Fibroblast of skin of right biceps (primary cell): Measurements from ENCODE around the gene SSX2IP.
"Not testable (repeated sequence)": the region's sequence is repeated elsewhere in the genome, so short reads cannot be mapped to it uniquely, and the experiment has no call there.

Experiments
- DNase-seq: peaks from one replicate; pipeline ENCODE4 v3.0.0-alpha.2; 2013

Gene SSX2IP

GRCh38 chr1:84613887-84614286, 76.4 kb downstream of the SSX2IP start:
- DNase-seq, result no peak

DNA sequence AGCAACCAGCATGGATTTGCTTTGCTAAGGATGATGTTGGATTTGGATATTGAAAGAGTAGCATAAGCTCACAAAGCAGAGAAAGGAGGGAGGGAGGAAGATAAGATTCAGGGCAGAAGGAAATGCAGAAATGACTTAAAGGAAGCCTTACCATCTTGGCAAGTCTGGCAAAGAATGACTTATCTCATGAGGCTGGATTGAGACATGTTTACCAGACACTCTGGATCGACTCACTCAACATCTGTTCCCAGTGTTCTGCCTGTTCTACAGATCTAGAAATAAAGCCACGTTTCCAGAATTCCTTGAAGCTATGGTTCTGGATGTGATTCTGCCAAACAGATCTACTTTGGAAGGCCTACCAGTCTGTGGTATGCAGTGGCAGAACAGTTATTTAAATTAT, 77.2 kb downstream of the SSX2IP start:
- no peak for DNase-seq

DNA sequence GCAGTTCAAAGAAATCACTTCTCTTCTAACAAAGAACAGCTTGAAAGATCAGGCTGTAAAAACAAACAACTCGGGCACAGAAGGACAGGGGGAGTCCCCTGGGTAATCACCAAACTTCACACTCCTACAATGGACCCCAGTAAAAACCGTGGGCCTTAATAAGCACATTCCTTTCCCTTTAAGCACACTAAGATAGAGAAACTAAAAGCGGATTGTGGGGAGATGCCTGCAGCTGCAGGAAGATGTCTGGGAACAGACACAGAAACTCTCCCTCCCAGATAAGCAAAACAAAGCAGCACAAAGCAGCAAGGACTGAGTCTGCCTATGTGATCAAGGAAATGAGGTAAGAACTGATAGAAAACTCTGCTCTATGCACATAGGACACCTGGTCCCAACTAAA, 78.5 kb downstream of the SSX2IP start:
- DNase-seq, result peak; percentile 38

- no peak for DNase-seq
Observed at GRCh38 chr1:84611091-84611490, 79.2 kb downstream of the SSX2IP start.

- DNase-seq, result no peak
Observed at GRCh38 chr1:84606977-84607376, 83.3 kb downstream of the SSX2IP start.

DNA sequence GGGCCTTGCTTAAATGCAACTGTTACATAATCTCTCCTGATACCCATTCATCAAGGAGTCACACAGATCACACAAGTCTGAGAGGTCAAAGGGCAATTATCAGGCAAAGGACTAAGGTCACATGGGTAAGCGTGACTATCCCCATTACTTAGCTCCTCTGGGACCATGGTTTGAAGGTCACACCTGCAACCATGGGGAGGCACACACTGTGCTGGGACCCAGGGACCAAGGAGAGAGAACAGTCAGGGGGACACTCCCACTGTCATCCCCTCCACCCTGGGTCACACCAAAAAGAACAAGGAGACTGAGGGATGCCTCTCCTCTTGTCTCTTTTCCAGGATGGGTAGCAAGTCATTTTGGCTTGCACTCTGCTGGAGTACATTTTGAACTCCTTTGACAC, 85.1 kb downstream of the SSX2IP start:
- DNase-seq, result no peak

DNA sequence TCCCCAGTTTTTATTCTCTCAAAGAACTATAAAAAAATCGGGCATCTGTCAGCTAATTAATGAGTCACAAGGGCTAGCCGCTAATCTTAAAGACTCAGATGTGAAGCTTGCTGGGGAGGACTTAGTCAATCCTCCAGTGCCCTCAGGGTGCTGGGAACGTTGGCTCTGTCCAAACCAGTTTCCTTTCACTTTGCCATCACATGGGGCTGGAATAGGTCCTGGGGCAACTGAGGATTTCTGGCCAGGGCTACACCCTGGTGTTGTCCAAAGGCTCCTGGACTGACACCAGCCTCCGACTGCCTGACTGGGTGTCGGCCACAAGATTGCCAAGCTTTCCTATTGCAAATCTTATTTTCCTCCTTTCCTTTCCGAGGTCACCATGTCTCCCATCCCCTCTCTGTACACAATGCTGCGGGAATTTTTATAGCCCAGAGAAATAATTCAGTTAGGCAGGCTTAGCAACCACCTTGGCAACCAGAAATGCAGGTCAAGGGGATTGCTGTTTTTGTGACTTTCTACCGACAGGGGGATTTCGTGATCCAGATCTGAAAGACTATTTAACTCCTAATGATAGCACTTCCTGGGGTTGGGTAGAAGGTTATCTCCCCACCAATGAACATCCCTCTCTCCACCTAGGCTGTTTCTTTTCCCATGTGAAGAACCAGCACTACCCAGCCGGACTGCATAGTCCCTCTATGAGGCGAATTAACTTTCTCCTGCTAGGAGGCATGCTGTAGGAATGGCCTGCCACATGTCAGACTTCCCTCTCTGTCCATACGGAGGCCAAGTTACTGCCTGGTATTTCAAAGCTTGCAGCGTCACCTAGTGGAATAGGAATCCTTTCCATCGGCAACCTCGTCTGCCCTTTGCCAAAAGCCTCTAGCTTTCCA, 86.1 kb downstream of the SSX2IP start:
- peak; percentile 73 for DNase-seq

DNA sequence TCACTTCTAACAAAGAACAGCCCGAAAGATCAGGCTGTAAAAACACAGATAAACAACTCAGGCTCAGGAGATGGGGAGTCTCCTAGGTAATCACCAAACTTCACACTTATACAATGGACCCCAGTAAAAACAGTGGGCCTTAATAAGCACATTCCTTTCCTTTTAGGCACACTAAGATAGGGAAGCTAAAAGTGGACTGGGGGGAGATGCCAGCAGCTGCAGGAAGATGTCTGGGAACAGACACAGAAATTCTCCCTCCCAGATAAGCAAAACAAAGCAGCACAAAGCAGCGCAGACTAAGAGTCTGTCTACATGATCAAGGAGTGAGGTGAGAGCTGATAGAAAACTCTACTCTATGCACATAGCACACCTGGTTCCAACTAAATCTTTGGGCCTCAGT, 87.0 kb downstream of the SSX2IP start:
- DNase-seq, result peak; percentile 59

DNA sequence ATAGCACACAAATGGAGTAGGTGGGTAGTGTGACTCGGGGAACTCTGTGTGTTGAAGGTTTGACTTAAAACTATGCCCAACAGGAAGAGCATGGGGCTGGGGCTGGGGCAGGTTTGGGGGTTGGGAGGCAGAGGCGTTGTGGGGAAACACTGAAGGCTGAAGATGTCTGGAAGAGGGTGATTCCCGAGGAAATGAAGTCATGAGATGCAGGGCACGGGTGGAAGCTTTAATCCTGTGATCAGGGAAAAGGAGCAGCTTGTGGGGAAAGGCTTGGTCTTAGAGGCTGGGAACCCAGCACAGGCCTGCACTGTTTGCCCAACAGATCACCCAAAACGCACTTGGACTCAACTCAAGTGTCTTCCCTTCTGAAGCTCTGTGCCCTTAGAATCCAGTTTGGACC, 89.5 kb downstream of the SSX2IP start:
- DNase-seq, result no peak

- DNase-seq, result peak; percentile 91
Observed at GRCh38 chr1:84598846-84599741, 91.2 kb downstream of the SSX2IP start.

DNA sequence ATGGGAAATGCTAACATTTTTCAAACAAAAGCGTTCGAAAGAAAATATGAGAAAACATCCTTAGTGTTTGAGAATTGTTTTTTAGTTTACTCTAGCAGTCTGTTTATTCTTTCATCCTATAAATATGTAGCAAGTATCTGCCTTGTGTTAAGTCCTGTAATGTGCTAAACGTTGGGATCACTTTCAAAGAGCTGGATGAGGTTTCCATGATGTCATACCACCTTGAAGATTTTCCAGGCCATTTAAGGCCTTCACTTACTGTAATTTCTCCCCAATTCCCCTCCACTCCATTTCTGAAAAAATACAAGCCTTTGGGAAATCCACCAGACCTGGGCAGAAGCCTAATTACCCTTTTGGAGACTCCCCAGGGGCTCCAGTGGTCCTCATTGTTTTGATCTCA, 91.8 kb downstream of the SSX2IP start:
- peak; percentile 47 for DNase-seq

DNA sequence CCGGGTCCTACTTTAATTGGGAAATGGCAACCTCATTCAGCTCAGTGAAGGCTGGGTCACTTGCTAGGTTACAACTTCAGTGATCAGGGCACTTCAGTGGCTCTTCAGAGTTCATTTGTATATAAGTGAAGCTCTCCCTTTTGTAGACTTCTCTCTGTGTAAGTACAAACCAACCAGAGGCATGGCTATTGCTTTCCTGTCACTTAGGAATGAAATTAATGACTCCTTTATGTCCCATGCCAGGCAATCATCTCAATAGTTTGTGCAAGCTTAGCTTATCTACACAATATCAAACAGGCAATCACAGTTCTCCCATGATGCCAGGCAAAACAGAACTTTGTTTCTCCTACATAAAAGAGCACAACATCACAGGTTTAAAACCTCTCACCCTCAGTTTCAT, 93.2 kb downstream of the SSX2IP start:
- no peak for DNase-seq

GRCh38 chr1:84594959-84595358, 95.3 kb downstream of the SSX2IP start:
- not testable (repeated sequence) for DNase-seq
